GM18873 (cell line): ENCODE measurements around the gene PAX8.

ENCODE experiments used
- ATAC-seq: cut with Tn5 transposase; IDR thresholded peaks from one replicate; pipeline ENCODE4 v1.9.1; 2021; ENCODE audit warnings: mild to moderate bottlenecking, moderate library complexity, moderate number of reproducible peaks; ENCODE audit not compliant: unreplicated experiment, low FRiP score

PAX8 gene

GRCh38 chr2:113209011-113209645 is 69.6 kb downstream of the PAX8 start:
- no peak for ATAC-seq

- no peak for ATAC-seq
Observed at GRCh38 chr2:113208396-113208795, 70.3 kb downstream of the PAX8 start.

- ATAC-seq, result no peak
Observed at GRCh38 chr2:113207021-113207420, 71.7 kb downstream of the PAX8 start.

- ATAC-seq, result no peak
Observed at GRCh38 chr2:113206251-113206650, 72.5 kb downstream of the PAX8 start.

- peak; percentile 89 for ATAC-seq
Observed at GRCh38 chr2:113203901-113204519, 74.7 kb downstream of the PAX8 start.

- no peak for ATAC-seq
Observed at GRCh38 chr2:113203217-113203530, 75.5 kb downstream of the PAX8 start.

- ATAC-seq, result no peak
Observed at GRCh38 chr2:113202305-113203216, 76.2 kb downstream of the PAX8 start.

- ATAC-seq, result no peak
Observed at GRCh38 chr2:113201496-113202304, 77.0 kb downstream of the PAX8 start.

GRCh38 chr2:113200736-113201490 is 77.8 kb downstream of the PAX8 start:
- ATAC-seq, result no peak

- ATAC-seq, result no peak
Observed at GRCh38 chr2:113200236-113200635, 78.5 kb downstream of the PAX8 start.

- no peak for ATAC-seq
Observed at GRCh38 chr2:113198790-113199612, 79.7 kb downstream of the PAX8 start.

GRCh38 chr2:113198048-113198789 is 80.5 kb downstream of the PAX8 start:
- no peak for ATAC-seq

- ATAC-seq, result no peak
Observed at GRCh38 chr2:113197347-113198047, 81.2 kb downstream of the PAX8 start.

GRCh38 chr2:113196839-113197238 is 81.9 kb downstream of the PAX8 start:
- no peak for ATAC-seq

- no peak for ATAC-seq
Observed at GRCh38 chr2:113195923-113196501, 82.7 kb downstream of the PAX8 start.

- ATAC-seq, result no peak
Observed at GRCh38 chr2:113192459-113193100, 86.1 kb downstream of the PAX8 start.

GRCh38 chr2:113190871-113191270 is 87.8 kb downstream of the PAX8 start:
- no peak for ATAC-seq
